ENCODE results near the gene ANO7.
A peak's percentile ranks its signal among the peaks of the same experiment; 100 is the strongest.

DNA sequence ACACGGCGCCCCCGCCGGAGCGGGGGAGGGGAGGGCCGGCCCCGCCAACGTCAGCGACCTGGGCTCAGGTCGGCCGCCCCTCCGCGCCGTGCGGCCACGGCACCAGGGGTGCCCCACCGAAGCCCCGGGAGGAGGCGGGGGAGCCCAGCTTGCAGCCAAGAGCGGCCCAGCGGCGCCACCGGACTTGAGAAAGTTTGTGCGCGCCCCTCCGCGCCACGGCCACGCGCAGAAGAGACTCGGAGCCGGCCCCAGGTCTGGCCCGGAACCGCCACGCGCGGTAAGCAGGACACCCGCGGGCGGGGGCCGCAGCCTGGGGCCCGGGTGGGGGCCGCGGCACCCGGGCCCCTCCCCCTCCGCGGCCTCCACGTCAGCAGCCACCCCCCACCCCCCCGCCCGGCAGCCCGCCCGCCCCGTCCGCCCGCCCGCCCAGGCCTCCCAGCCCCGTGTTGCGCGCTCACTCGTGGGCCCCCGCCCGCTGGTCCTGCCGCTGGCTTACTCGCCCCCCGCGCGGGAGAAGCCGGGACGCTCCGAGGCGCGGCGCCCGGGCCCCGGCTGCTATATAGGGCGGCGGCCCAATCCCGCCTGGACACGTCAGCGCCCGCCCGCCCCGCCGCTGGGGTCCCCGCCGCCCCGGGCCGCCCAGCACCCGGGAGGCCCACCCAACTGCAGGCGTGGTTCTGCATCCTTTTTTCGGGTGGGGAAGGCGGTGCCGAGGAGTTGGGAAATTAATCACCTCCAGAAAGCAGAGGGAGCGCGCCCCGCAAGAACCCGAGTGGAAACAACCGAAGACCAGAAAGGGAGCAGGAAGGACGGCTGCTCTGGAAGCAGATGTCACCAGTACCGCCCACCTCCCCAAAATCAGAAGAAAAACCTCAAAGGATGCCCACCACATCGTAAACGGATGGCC lies 84.1 kb downstream of the ANO7 start:
- TF ChIP-seq EP300 (IDR thresholded peaks at IDR 0.05), result no peak
- TF ChIP-seq, protein P1, sequence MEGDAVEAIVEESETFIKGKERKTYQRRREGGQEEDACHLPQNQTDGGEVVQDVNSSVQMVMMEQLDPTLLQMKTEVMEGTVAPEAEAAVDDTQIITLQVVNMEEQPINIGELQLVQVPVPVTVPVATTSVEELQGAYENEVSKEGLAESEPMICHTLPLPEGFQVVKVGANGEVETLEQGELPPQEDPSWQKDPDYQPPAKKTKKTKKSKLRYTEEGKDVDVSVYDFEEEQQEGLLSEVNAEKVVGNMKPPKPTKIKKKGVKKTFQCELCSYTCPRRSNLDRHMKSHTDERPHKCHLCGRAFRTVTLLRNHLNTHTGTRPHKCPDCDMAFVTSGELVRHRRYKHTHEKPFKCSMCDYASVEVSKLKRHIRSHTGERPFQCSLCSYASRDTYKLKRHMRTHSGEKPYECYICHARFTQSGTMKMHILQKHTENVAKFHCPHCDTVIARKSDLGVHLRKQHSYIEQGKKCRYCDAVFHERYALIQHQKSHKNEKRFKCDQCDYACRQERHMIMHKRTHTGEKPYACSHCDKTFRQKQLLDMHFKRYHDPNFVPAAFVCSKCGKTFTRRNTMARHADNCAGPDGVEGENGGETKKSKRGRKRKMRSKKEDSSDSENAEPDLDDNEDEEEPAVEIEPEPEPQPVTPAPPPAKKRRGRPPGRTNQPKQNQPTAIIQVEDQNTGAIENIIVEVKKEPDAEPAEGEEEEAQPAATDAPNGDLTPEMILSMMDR (IDR thresholded peaks at IDR 0.05), result peak in 1 of 3 experiments; percentile 8

Measured in esophagus muscularis mucosa (tissue), 3 donors.